ENCODE results near the gene GRIN3B.

- TF ChIP-seq CTCF (IDR thresholded peaks at IDR 0.05), result no peak
- TF ChIP-seq POLR2A (IDR thresholded peaks at IDR 0.05), result no peak
Measured at GRCh38 chr19:1057176-1057855, 57.1 kb downstream of the GRIN3B start.

Data from sigmoid colon (tissue), 3 donors.